Parathyroid adenoma (tissue), 2 donors: ENCODE data around the gene G3BP2.

Experiments
- H2AFZ ChIP-seq: fragments of 300-600 bp; sonication (generic); one replicate; pipeline ENCODE4 v1.7.0; 2017; ENCODE audit warnings: antibody characterized with exemption, mild to moderate bottlenecking
- H3K27ac ChIP-seq: fragments of 300-600 bp; sonication (generic); one replicate; pipeline ENCODE4 v1.7.0; 2017
- H3K27me3 ChIP-seq: fragments of 300-600 bp; sonication (generic); one replicate; pipeline ENCODE4 v1.7.0; 2017; ENCODE audit warnings: low read length; ENCODE audit not compliant: control insufficient read depth, insufficient read depth
- H3K36me3 ChIP-seq: fragments of 300-600 bp; sonication (generic); one replicate; pipeline ENCODE4 v1.7.0; 2017; ENCODE audit warnings: low read length; ENCODE audit not compliant: control insufficient read depth, insufficient read depth
- H3K4me1 ChIP-seq: fragments of 300-600 bp; sonication (generic); one replicate; pipeline ENCODE4 v1.7.0; 2017; ENCODE audit warnings: control low read depth
- H3K4me2 ChIP-seq: fragments of 300-600 bp; sonication (generic); one replicate; pipeline ENCODE4 v1.7.0; 2017; ENCODE audit warnings: low read length
- H3K4me3 ChIP-seq: fragments of 300-600 bp; sonication (generic); one replicate; pipeline ENCODE4 v1.7.0; 2017; ENCODE audit warnings: low read depth, low read length
- H3K79me2 ChIP-seq: fragments of 300-600 bp; sonication (generic); one replicate; pipeline ENCODE4 v1.7.0; 2017; ENCODE audit warnings: control low read depth
- H3K9ac ChIP-seq: fragments of 300-600 bp; sonication (generic); one replicate; pipeline ENCODE4 v1.7.0; 2017; ENCODE audit warnings: mild to moderate bottlenecking
- H3K9me3 ChIP-seq: fragments of 300-600 bp; sonication (generic); one replicate; pipeline ENCODE4 v1.7.0; 2017; ENCODE audit warnings: low read length; ENCODE audit not compliant: control insufficient read depth
- CTCF ChIP-seq: fragments of 300-600 bp; sonication (generic); IDR thresholded peaks from one replicate; pipeline ENCODE4 v1.7.0; 2017; ENCODE audit warnings: antibody characterized with exemption, mild to moderate bottlenecking
- donor health status: primary hyperparathyroidism.

The G3BP2 gene

GRCh38 chr4:75715105-75715799, 42.0 kb upstream of the G3BP2 start:
- H3K4me1 ChIP-seq, result peaks cover 7% of the 10 kb centered on the region
- H3K27ac ChIP-seq, result peak overlapping the region; percentile 15
- H3K79me2 ChIP-seq, result no peaks in the 10 kb centered on the region
- no peak overlapping the region for H3K4me3 ChIP-seq
- no peak overlapping the region for H3K4me2 ChIP-seq
- no peak overlapping the region for H3K9ac ChIP-seq
- H2AFZ ChIP-seq, result peak overlapping the region; percentile 50
- no peak for TF ChIP-seq CTCF
- no peaks in the 10 kb centered on the region for H3K9me3 ChIP-seq
- no peaks in the 10 kb centered on the region for H3K36me3 ChIP-seq
- H3K27me3 ChIP-seq, result no peaks in the 10 kb centered on the region

- no peak overlapping the region for H2AFZ ChIP-seq
- no peak overlapping the region for H3K4me2 ChIP-seq
- peak overlapping the region; percentile 15 for H3K27ac ChIP-seq
- H3K27me3 ChIP-seq, result no peaks in the 10 kb centered on the region
- TF ChIP-seq CTCF, result no peak
- no peak overlapping the region for H3K9ac ChIP-seq
- no peaks in the 10 kb centered on the region for H3K36me3 ChIP-seq
- H3K4me3 ChIP-seq, result no peak overlapping the region
- H3K9me3 ChIP-seq, result no peaks in the 10 kb centered on the region
- peaks cover 7% of the 10 kb centered on the region for H3K4me1 ChIP-seq
- H3K79me2 ChIP-seq, result no peaks in the 10 kb centered on the region
These were observed 41.5 kb upstream of the G3BP2 start for GRCh38 chr4:75714704-75715103.

GRCh38 chr4:75714011-75714410, 40.8 kb upstream of the G3BP2 start:
- no peaks in the 10 kb centered on the region for H3K79me2 ChIP-seq
- no peak for TF ChIP-seq CTCF
- H3K4me2 ChIP-seq, result no peak overlapping the region
- H3K27me3 ChIP-seq, result no peaks in the 10 kb centered on the region
- H3K4me1 ChIP-seq, result peaks cover 7% of the 10 kb centered on the region
- H3K4me3 ChIP-seq, result no peak overlapping the region
- H2AFZ ChIP-seq, result no peak overlapping the region
- no peak overlapping the region for H3K27ac ChIP-seq
- no peaks in the 10 kb centered on the region for H3K36me3 ChIP-seq
- no peaks in the 10 kb centered on the region for H3K9me3 ChIP-seq
- no peak overlapping the region for H3K9ac ChIP-seq

GRCh38 chr4:75710246-75710645, 37.0 kb upstream of the G3BP2 start:
- Histone ChIP-seq H3K79me2 (peaks cover 4% of the 10 kb centered on the region), H3K27ac (no peak overlapping the region), H2AFZ (no peak overlapping the region), H3K4me1 (peaks cover 4% of the 10 kb centered on the region), H3K36me3 (no peaks in the 10 kb centered on the region), H3K4me2 (no peak overlapping the region), H3K9ac (no peak overlapping the region), H3K9me3 (no peaks in the 10 kb centered on the region), H3K4me3 (no peak overlapping the region), H3K27me3 (no peaks in the 10 kb centered on the region)
- no peak for TF ChIP-seq CTCF

- H3K36me3 ChIP-seq, result no peaks in the 10 kb centered on the region
- no peak overlapping the region for H3K27ac ChIP-seq
- H3K9me3 ChIP-seq, result no peaks in the 10 kb centered on the region
- H2AFZ ChIP-seq, result no peak overlapping the region
- H3K79me2 ChIP-seq, result peaks cover 4% of the 10 kb centered on the region
- no peak overlapping the region for H3K4me2 ChIP-seq
- TF ChIP-seq CTCF, result no peak
- no peak overlapping the region for H3K4me3 ChIP-seq
- H3K9ac ChIP-seq, result no peak overlapping the region
- H3K27me3 ChIP-seq, result no peaks in the 10 kb centered on the region
- H3K4me1 ChIP-seq, result no peaks in the 10 kb centered on the region
These were observed 35.0 kb upstream of the G3BP2 start for GRCh38 chr4:75708218-75708691.
